Activated T-helper 2 cell treated with anti-CD3 and anti-CD28 coated beads, Interferon-gamma antibody, Interleukin-2, Interleukin-4, amounts not matched to agents 10 μg/mL and 5 μg/mL and 100 μg/mL, durations not matched to agents 14 hours and 24 hours and 36 hours (primary cell): ENCODE measurements around the gene ETV5. TPM values are rescaled to one million over a fixed set of nuclear protein-coding genes. Genes with fewer than 3 reads are reported as not detected.

Source experiments
- DNase-seq: peaks from one replicate; pipeline ENCODE4 v3.0.0; 2021; ENCODE audit warnings: low spot score
- H3K27ac Mint-ChIP-seq: one replicate; pipeline ENCODE4 v1.8.0; 2021; ENCODE audit warnings: mixed read lengths
- H3K27me3 Mint-ChIP-seq: one replicate; pipeline ENCODE4 v1.8.0; 2021; ENCODE audit warnings: low read depth, mixed read lengths
- H3K36me3 Mint-ChIP-seq: one replicate; pipeline ENCODE4 v1.8.0; 2021; ENCODE audit warnings: low read depth, mixed read lengths
- H3K4me1 Mint-ChIP-seq: one replicate; pipeline ENCODE4 v1.8.0; 2021; ENCODE audit warnings: low read depth, mixed read lengths
- H3K4me3 Mint-ChIP-seq: one replicate; pipeline ENCODE4 v1.8.0; 2021; ENCODE audit warnings: low read depth, mild to moderate bottlenecking, moderate library complexity, mixed read lengths
- H3K9me3 Mint-ChIP-seq: one replicate; pipeline ENCODE4 v1.8.0; 2021; ENCODE audit warnings: mixed read lengths
- intact Hi-C: fragments of 100-400 bp; cut with micrococcal nuclease; formaldehyde crosslinking; loops from one replicate; pipeline ENCODE4 v1.15.1; 2023
- total RNA-seq: library from RNA; stranded (reverse); gene quantifications from 2 replicates; pipeline ENCODE4 v1.2.3, GENCODE V29; 2022

The ETV5 gene
- total RNA-seq, 1 donor from 2014 or later = 1.3 TPM

- H3K9me3 Mint-ChIP-seq = no peaks in the 10 kb centered on the region
- no peak overlapping the region for H3K27ac Mint-ChIP-seq
- intact Hi-C loops = no loop called here
- no peak for DNase-seq
- no peak overlapping the region for H3K4me3 Mint-ChIP-seq
- no peaks in the 10 kb centered on the region for H3K36me3 Mint-ChIP-seq
- no peaks in the 10 kb centered on the region for H3K4me1 Mint-ChIP-seq
- peaks cover 64% of the 10 kb centered on the region for H3K27me3 Mint-ChIP-seq
Observed at GRCh38 chr3:186083746-186084145, 25.1 kb downstream of the ETV5 start.

GRCh38 chr3:186082150-186082549 lies 26.7 kb downstream of the ETV5 start:
- peaks cover 63% of the 10 kb centered on the region for H3K27me3 Mint-ChIP-seq
- H3K4me1 Mint-ChIP-seq = no peaks in the 10 kb centered on the region
- no peak overlapping the region for H3K4me3 Mint-ChIP-seq
- H3K27ac Mint-ChIP-seq = no peak overlapping the region
- DNase-seq = no peak
- no peaks in the 10 kb centered on the region for H3K9me3 Mint-ChIP-seq
- H3K36me3 Mint-ChIP-seq = no peaks in the 10 kb centered on the region
- intact Hi-C loops = no loop called here

GRCh38 chr3:186081678-186082077 lies 27.2 kb downstream of the ETV5 start:
- Mint-ChIP-seq H3K4me3 (no peak overlapping the region), H3K36me3 (no peaks in the 10 kb centered on the region), H3K9me3 (no peaks in the 10 kb centered on the region), H3K4me1 (no peaks in the 10 kb centered on the region), H3K27me3 (peaks cover 61% of the 10 kb centered on the region), H3K27ac (no peak overlapping the region)
- intact Hi-C loops = no loop called here
- DNase-seq = no peak

GRCh38 chr3:186080849-186081438 lies 27.9 kb downstream of the ETV5 start:
- intact Hi-C loops = no loop called here
- H3K9me3 Mint-ChIP-seq = no peaks in the 10 kb centered on the region
- H3K4me1 Mint-ChIP-seq = no peaks in the 10 kb centered on the region
- DNase-seq = no peak
- no peak overlapping the region for H3K4me3 Mint-ChIP-seq
- peaks cover 58% of the 10 kb centered on the region for H3K27me3 Mint-ChIP-seq
- H3K27ac Mint-ChIP-seq = no peak overlapping the region
- H3K36me3 Mint-ChIP-seq = no peaks in the 10 kb centered on the region

- H3K36me3 Mint-ChIP-seq = peaks cover 2% of the 10 kb centered on the region
- intact Hi-C loops = no loop called here
- H3K4me3 Mint-ChIP-seq = no peak overlapping the region
- peaks cover 58% of the 10 kb centered on the region for H3K27me3 Mint-ChIP-seq
- no peaks in the 10 kb centered on the region for H3K4me1 Mint-ChIP-seq
- peaks cover 3% of the 10 kb centered on the region for H3K9me3 Mint-ChIP-seq
- no peak overlapping the region for H3K27ac Mint-ChIP-seq
- DNase-seq = no peak
Observed at GRCh38 chr3:186079925-186080324, 29.0 kb downstream of the ETV5 start.

- H3K27me3 Mint-ChIP-seq = peaks cover 56% of the 10 kb centered on the region
- no peak for DNase-seq
- no peak overlapping the region for H3K4me3 Mint-ChIP-seq
- H3K9me3 Mint-ChIP-seq = peaks cover 4% of the 10 kb centered on the region
- H3K27ac Mint-ChIP-seq = no peak overlapping the region
- intact Hi-C loops = no loop called here
- no peaks in the 10 kb centered on the region for H3K4me1 Mint-ChIP-seq
- H3K36me3 Mint-ChIP-seq = peaks cover 2% of the 10 kb centered on the region
Observed at GRCh38 chr3:186077466-186077865, 31.4 kb downstream of the ETV5 start.

- Mint-ChIP-seq H3K4me3 (no peak overlapping the region), H3K9me3 (peaks cover 4% of the 10 kb centered on the region), H3K27ac (no peak overlapping the region), H3K36me3 (peaks cover 2% of the 10 kb centered on the region), H3K4me1 (no peaks in the 10 kb centered on the region), H3K27me3 (peaks cover 60% of the 10 kb centered on the region)
- intact Hi-C loops = no loop called here
- DNase-seq = no peak
Observed at GRCh38 chr3:186075931-186076567, 32.8 kb downstream of the ETV5 start.

GRCh38 chr3:186075489-186075888 lies 33.4 kb downstream of the ETV5 start:
- no peaks in the 10 kb centered on the region for H3K4me1 Mint-ChIP-seq
- peaks cover 2% of the 10 kb centered on the region for H3K36me3 Mint-ChIP-seq
- no peak for DNase-seq
- peaks cover 59% of the 10 kb centered on the region for H3K27me3 Mint-ChIP-seq
- peaks cover 4% of the 10 kb centered on the region for H3K9me3 Mint-ChIP-seq
- H3K27ac Mint-ChIP-seq = no peak overlapping the region
- intact Hi-C loops = no loop called here
- no peak overlapping the region for H3K4me3 Mint-ChIP-seq

- Mint-ChIP-seq H3K27ac (no peak overlapping the region), H3K36me3 (peaks cover 2% of the 10 kb centered on the region), H3K27me3 (peaks cover 58% of the 10 kb centered on the region), H3K4me1 (no peaks in the 10 kb centered on the region), H3K9me3 (peaks cover 4% of the 10 kb centered on the region), H3K4me3 (no peak overlapping the region)
- intact Hi-C loops = no loop called here
- no peak for DNase-seq
Observed at GRCh38 chr3:186073641-186074040, 35.2 kb downstream of the ETV5 start.

- H3K36me3 Mint-ChIP-seq = peaks cover 2% of the 10 kb centered on the region
- intact Hi-C loops = no loop called here
Observed at GRCh38 chr3:186070996-186071395, 37.9 kb downstream of the ETV5 start.

GRCh38 chr3:186070550-186070949 lies 38.3 kb downstream of the ETV5 start:
- Mint-ChIP-seq H3K27me3 (peaks cover 68% of the 10 kb centered on the region), H3K4me1 (peaks cover 5% of the 10 kb centered on the region), H3K9me3 (peaks cover 4% of the 10 kb centered on the region), H3K27ac (no peak overlapping the region), H3K4me3 (no peak overlapping the region), H3K36me3 (peaks cover 2% of the 10 kb centered on the region)
- no peak for DNase-seq
- intact Hi-C loops = no loop called here

More at GRCh38 chr3:186070996-186071395, 37.9 kb downstream of the ETV5 start:
- Mint-ChIP-seq H3K4me3 (no peak overlapping the region), H3K27me3 (peaks cover 64% of the 10 kb centered on the region), H3K4me1 (peaks cover 5% of the 10 kb centered on the region), H3K9me3 (peaks cover 4% of the 10 kb centered on the region), H3K27ac (no peak overlapping the region)
- DNase-seq = no peak

GRCh38 chr3:186070133-186070532 lies 38.8 kb downstream of the ETV5 start:
- H3K27me3 Mint-ChIP-seq = peaks cover 67% of the 10 kb centered on the region
- peaks cover 2% of the 10 kb centered on the region for H3K36me3 Mint-ChIP-seq
- H3K27ac Mint-ChIP-seq = no peak overlapping the region
- H3K9me3 Mint-ChIP-seq = peaks cover 3% of the 10 kb centered on the region
- H3K4me1 Mint-ChIP-seq = peaks cover 5% of the 10 kb centered on the region
- no peak for DNase-seq
- intact Hi-C loops = no loop called here
- H3K4me3 Mint-ChIP-seq = no peak overlapping the region

- peaks cover 5% of the 10 kb centered on the region for H3K4me1 Mint-ChIP-seq
- H3K27ac Mint-ChIP-seq = no peak overlapping the region
- no peaks in the 10 kb centered on the region for H3K36me3 Mint-ChIP-seq
- H3K4me3 Mint-ChIP-seq = no peak overlapping the region
- H3K27me3 Mint-ChIP-seq = peaks cover 70% of the 10 kb centered on the region
- intact Hi-C loops = loop anchor here (10.0 kb wide), 1 partner anchor 176 kb away; no protein-coding TSS in a partner anchor
- no peaks in the 10 kb centered on the region for H3K9me3 Mint-ChIP-seq
- no peak for DNase-seq
Observed at GRCh38 chr3:186069199-186069598, 39.7 kb downstream of the ETV5 start.
